ENCODE data around the gene PRR7. TPM values are rescaled to one million over a fixed set of nuclear protein-coding genes. Genes with fewer than 3 reads are reported as not detected.

The PRR7 gene
- total and polyA plus RNA-seq, 2 of the 13 experiments (the other 11 are each of a cell fraction or from before 2014, with no cell fraction given) = 4.8 to 5.0 TPM

GRCh38 chr5:177409043-177409801, 37.4 kb upstream of the PRR7 start, which contains the start of gene F12 (continued):
- TF ChIP-seq TCF7L2 (IDR thresholded peaks at IDR 0.05; ENCODE audit: low read depth, low read length) = no peak
- no peak for TF ChIP-seq GPN1 (CRISPR knock-in tag; IDR thresholded peaks at IDR 0.05; ENCODE audit: borderline replicate concordance)
- no peak for TF ChIP-seq ZNF264 (CRISPR knock-in tag; IDR thresholded peaks at IDR 0.05)

- CTCF ChIA-PET (ENCODE audit: low intra/inter-chr PET ratio, low total read pairs) = no interaction called here
- in situ Hi-C loops (cut with HindIII; ENCODE audit: extremely low pct_ligation_motif_present, low pct_unique_long_range_greater_than_20kb) = no loop called here
- TF ChIP-seq GMEB1 (CRISPR knock-in tag; IDR thresholded peaks at IDR 0.05; ENCODE audit: borderline replicate concordance) (no peak), ZNF790 (CRISPR knock-in tag; IDR thresholded peaks at IDR 0.05; ENCODE audit: borderline replicate concordance) (no peak), ZBTB38 (CRISPR knock-in tag; IDR thresholded peaks at IDR 0.05) (no peak), ISX (CRISPR knock-in tag; conservative IDR thresholded peaks at IDR 0.05) (no peak), PLSCR1 (CRISPR knock-in tag; IDR thresholded peaks at IDR 0.05; ENCODE audit: borderline replicate concordance) (no peak), ZBTB46 (CRISPR knock-in tag; IDR thresholded peaks at IDR 0.05; ENCODE audit: borderline replicate concordance) (no peak), ZBTB43 (CRISPR knock-in tag; conservative IDR thresholded peaks at IDR 0.05) (no peak), SPEN (CRISPR knock-in tag; IDR thresholded peaks at IDR 0.05; ENCODE audit: low read depth) (no peak), ZBTB14 (CRISPR knock-in tag; IDR thresholded peaks at IDR 0.05) (no peak)
Measured at GRCh38 chr5:177410575-177410974, 36.0 kb upstream of the PRR7 start.

More at GRCh38 chr5:177410575-177410974, 36.0 kb upstream of the PRR7 start:
- FAIRE-seq = no peak
- POLR2A ChIA-PET = interaction anchor here (2.7 kb wide), 1 partner anchor 32 kb away, joined by 22 read pairs; no protein-coding TSS in a partner anchor
- H3K27ac ChIP-seq (ENCODE audit: extremely low read length, insufficient read depth, low read length) = no peak overlapping the region
- 24% methylated on average over 3 of the region's 3 CpGs for WGBS (ENCODE audit: low lambda C conversion rate)
- no peaks in the 10 kb centered on the region for H3K36me3 ChIP-seq (replicated peaks in 1 of 2; ENCODE audit: control insufficient read depth in 1 of 2, insufficient read depth in 2 of 2, low read length in 2 of 2)
- no peak overlapping the region for H3K9ac ChIP-seq (ENCODE audit: insufficient read depth, low read depth, low read length)
- DNase-seq (ENCODE audit: low spot score) = no peak
- H3K27me3 ChIP-seq (ENCODE audit: control insufficient read depth in 1 of 2, insufficient read depth in 2 of 2, low read length in 2 of 2) = 0 out of 5 replicates have a peak, but pooled peaks cover 0 to 3% of the 10 kb centered on the region in 2 experiments
- intact Hi-C loops (cut with micrococcal nuclease; ENCODE audit: unreplicated experiment) = no loop called here
- H4K20me1 ChIP-seq (ENCODE audit: insufficient read depth, low read length) = no peaks in the 10 kb centered on the region
- H3K9me3 ChIP-seq (ENCODE audit: low read length) = no peaks in the 10 kb centered on the region
- no TSS peak for BruUV-seq (replicated peaks)
- H3K4me3 ChIP-seq (replicated peaks in 1 of 3; ENCODE audit: insufficient read depth in 1 of 3, low read depth in 2 of 3, low read length in 3 of 3) = no peak overlapping the region
- H3K4me1 ChIP-seq (ENCODE audit: insufficient read depth, low read length) = peaks cover 31% of the 10 kb centered on the region
- no peaks in the 10 kb centered on the region for H3K79me2 ChIP-seq (ENCODE audit: insufficient read depth, low read length)
- ATAC-seq = no peak
- H2AFZ ChIP-seq (ENCODE audit: low read length) = no peak overlapping the region
- no peak overlapping the region for H3K4me2 ChIP-seq (ENCODE audit: low read depth, low read length)

All from HepG2 (cell line).